ENCODE measurements around the gene UBN1. TPM values are rescaled to one million over a fixed set of nuclear protein-coding genes. Genes with fewer than 3 reads are reported as not detected.

The UBN1 gene
- total and polyA plus RNA-seq, 2 donors (not counting 3 experiments of a cell fraction or from before 2014, with no cell fraction given), result 26.0 to 44.8 TPM

- dilution Hi-C loops (cut with MboI; ENCODE audit: extremely low pct_ligation_motif_present, low sequenced_read_pairs), result no loop called here
- H3K79me2 ChIP-seq (ENCODE audit: control insufficient read depth, insufficient read depth, low read length), result no peaks in the 10 kb centered on the region
- POLR2A ChIA-PET, result no interaction called here
Observed at GRCh38 chr16:4904108-4904941, 57.0 kb downstream of the UBN1 start.

More at GRCh38 chr16:4904108-4904941, 57.0 kb downstream of the UBN1 start:
- H3K4me1 ChIP-seq (ENCODE audit: control insufficient read depth, extremely low read depth, insufficient read depth, low read length), result no peaks in the 10 kb centered on the region
- no peak for TF ChIP-seq MYC (IDR thresholded peaks at IDR 0.05; ENCODE audit: low read depth, low read length)
- no peak for TF ChIP-seq POLR2AphosphoS5 (IDR thresholded peaks at IDR 0.05; ENCODE audit: insufficient read depth, low read depth, low read length)
- no peak for TF ChIP-seq EZH2 (IDR thresholded peaks at IDR 0.05; ENCODE audit: borderline replicate concordance, low read depth, low read length, severe bottlenecking)
- TF ChIP-seq GATA2 (IDR thresholded peaks at IDR 0.05; ENCODE audit: insufficient read depth, insufficient read length, low read depth, low read length), result no peak
- TF ChIP-seq MAX (IDR thresholded peaks at IDR 0.05; ENCODE audit: insufficient read depth, insufficient read length), result no peak
- no peak for TF ChIP-seq CTCF (IDR thresholded peaks at IDR 0.05; ENCODE audit: extremely low read depth in 1 of 2, insufficient read depth in 1 of 2, low read depth in 1 of 2, low read length in 2 of 2)
- no peak for TF ChIP-seq JUN (IDR thresholded peaks at IDR 0.05; ENCODE audit: borderline replicate concordance, insufficient read depth, insufficient read length, low read depth)
- TF ChIP-seq FOS (IDR thresholded peaks at IDR 0.05; ENCODE audit: borderline replicate concordance, insufficient read depth, low read length), result no peak
- TF ChIP-seq POLR2A (IDR thresholded peaks at IDR 0.05; ENCODE audit: low read depth, low read length), result no peak
- BruUV-seq (replicated peaks), result no TSS peak
- CTCF ChIA-PET, result no interaction called here
- no peak overlapping the region for H2AFZ ChIP-seq (ENCODE audit: low read depth, low read length)
- no peaks in the 10 kb centered on the region for H3K27me3 ChIP-seq (ENCODE audit: control insufficient read depth in 2 of 2, insufficient read depth in 2 of 2, low read length in 2 of 2)
- no peak overlapping the region for H3K4me3 ChIP-seq (replicated peaks in 1 of 3; ENCODE audit: insufficient read depth in 1 of 3, low read depth in 1 of 3, low read length in 3 of 3)
- no peaks in the 10 kb centered on the region for H3K9me1 ChIP-seq (replicated peaks; ENCODE audit: control insufficient read depth, extremely low read depth, insufficient read depth, low read length)
- FAIRE-seq (no peak), DNase-seq (ENCODE audit: low read depth, low spot score) (no peak)
- no peaks in the 10 kb centered on the region for H3K36me3 ChIP-seq (ENCODE audit: control insufficient read depth in 2 of 2, extremely low read depth in 1 of 2, insufficient read depth in 2 of 2, low read length in 2 of 2)
- H3K27ac ChIP-seq (ENCODE audit: insufficient read depth, low read depth, low read length), result no peak overlapping the region
- no peak overlapping the region for H3K9ac ChIP-seq (replicated peaks; ENCODE audit: extremely low read depth, insufficient read depth, low read length)
- intact Hi-C loops (cut with micrococcal nuclease), result no loop called here
- no peaks in the 10 kb centered on the region for H4K20me1 ChIP-seq (replicated peaks; ENCODE audit: control insufficient read depth, extremely low read depth, insufficient read depth, low read length)
- H3K4me2 ChIP-seq (ENCODE audit: insufficient read depth, low read length), result no peak overlapping the region
- no peaks in the 10 kb centered on the region for H3K9me3 ChIP-seq (replicated peaks; ENCODE audit: control insufficient read depth, insufficient read depth, low read length)

Data from endothelial cell of umbilical vein (primary cell).